Smooth muscle cell (in vitro differentiated cells): ENCODE data around the gene TUBGCP4. TPM values are rescaled to one million over a fixed set of nuclear protein-coding genes. Genes with fewer than 3 reads are reported as not detected.

ENCODE experiments used
- DNase-seq: peaks from one replicate; lab custom pipeline; 2025; ENCODE audit not compliant: unreplicated experiment; lab: John Stamatoyannopoulos, UW
- H2AFZ ChIP-seq: fragments of 200-600 bp; sonication (generic); 2 replicates; pipeline ENCODE4 v1.6.0; 2016; ENCODE audit warnings: antibody characterized with exemption, low read depth, mild to moderate bottlenecking
- H3F3A ChIP-seq: fragments of 200-600 bp; sonication (generic); 2 replicates; pipeline ENCODE4 v1.6.0; 2017; ENCODE audit warnings: antibody characterized with exemption, low read depth
- H3K27ac ChIP-seq: fragments of 200-600 bp; sonication (generic); 2 replicates; pipeline ENCODE4 v1.5.1; 2016; ENCODE audit warnings: low read depth, mild to moderate bottlenecking
- H3K27me3 ChIP-seq: fragments of 200-600 bp; sonication (generic); 2 replicates; pipeline ENCODE4 v1.6.1; 2016; ENCODE audit warnings: low read depth, mild to moderate bottlenecking
- H3K36me3 ChIP-seq: fragments of 200-600 bp; sonication (generic); 2 replicates; pipeline ENCODE4 v1.5.1; 2016; ENCODE audit warnings: low read depth
- H3K4me1 ChIP-seq: fragments of 200-600 bp; sonication (generic); 2 replicates; pipeline ENCODE4 v1.5.1; 2016; ENCODE audit warnings: low read depth
- H3K4me2 ChIP-seq: fragments of 200-600 bp; sonication (generic); 2 replicates; pipeline ENCODE4 v1.6.0; 2016; ENCODE audit warnings: mild to moderate bottlenecking
- H3K4me3 ChIP-seq: fragments of 200-600 bp; sonication (generic); 2 replicates; pipeline ENCODE4 v1.5.1; 2016; ENCODE audit warnings: mild to moderate bottlenecking
- H3K79me2 ChIP-seq: fragments of 200-600 bp; sonication (generic); 2 replicates; pipeline ENCODE4 v1.6.0; 2016; ENCODE audit warnings: low read depth, mild to moderate bottlenecking
- H3K9ac ChIP-seq: fragments of 200-600 bp; sonication (generic); 2 replicates; pipeline ENCODE4 v1.6.0; 2016; ENCODE audit warnings: low read depth
- H3K9me3 ChIP-seq: fragments of 200-600 bp; sonication (generic); replicated peaks from 2 replicates; pipeline ENCODE4 v1.5.1; 2016; ENCODE audit warnings: low read depth
- H4K20me1 ChIP-seq: fragments of 200-600 bp; sonication (generic); 2 replicates; pipeline ENCODE4 v1.6.0; 2016; ENCODE audit warnings: low read depth
- CTCF ChIP-seq: fragments of 200-600 bp; sonication (generic); IDR thresholded peaks from 2 replicates; pipeline ENCODE4 v1.5.1; 2017; ENCODE audit warnings: borderline replicate concordance, mild to moderate bottlenecking, antibody characterized with exemption; ENCODE audit not compliant: insufficient read depth, poor library complexity, severe bottlenecking
- WGBS: methylation state at CpG from one replicate; pipeline ENCODE4 v1.1.7; 2016; ENCODE audit warnings: low lambda C conversion rate; 5-methylcytosine and 5-hydroxymethylcytosine counted together
- polyA plus RNA-seq: library from polyadenylated mRNA; unstranded; fragments of >200 nt; fragmentation: Nextera tagmentation; extraction: Ambion mirVana; gene quantifications from 2 replicates; pipeline ENCODE4 v1.2.1, GENCODE V29; 2016
- total RNA-seq: library from RNA; depleted of rRNA; stranded (reverse); fragments of >200 nt; gene quantifications from 2 replicates; pipeline ENCODE4 v1.2.3, GENCODE V29; 2014

Gene TUBGCP4
- total and polyA plus RNA-seq, 2 experiments from 2014 or later: 10.2 to 11.4 TPM

- Histone ChIP-seq H2AFZ (no peak overlapping the region), H3K36me3 (peaks cover 30% of the 10 kb centered on the region), H3K9me3 (no peaks in the 10 kb centered on the region)
These were observed 43.3 kb downstream of the TUBGCP4 start for GRCh38 chr15:43414196-43414595.

GRCh38 chr15:43420435-43420834 lies 49.5 kb downstream of the TUBGCP4 start:
- no peak for DNase-seq
- Histone ChIP-seq H3K9ac (no peak overlapping the region), H3F3A (no peaks in the 10 kb centered on the region), H3K9me3 (no peaks in the 10 kb centered on the region), H2AFZ (no peak overlapping the region), H3K27ac (no peak overlapping the region), H3K4me2 (no peak overlapping the region), H3K4me1 (no peaks in the 10 kb centered on the region), H3K27me3 (no peaks in the 10 kb centered on the region), H4K20me1 (peaks cover 12% of the 10 kb centered on the region), H3K4me3 (no peak overlapping the region), H3K36me3 (peaks cover 19% of the 10 kb centered on the region), H3K79me2 (no peaks in the 10 kb centered on the region)
- 94% methylated on average over 10 of the region's 10 CpGs for WGBS
- no peak for TF ChIP-seq CTCF

More at GRCh38 chr15:43414196-43414595, 43.3 kb downstream of the TUBGCP4 start:
- no peak overlapping the region for H3K4me2 ChIP-seq
- TF ChIP-seq CTCF: no peak
- H3K4me3 ChIP-seq: no peak overlapping the region
- peaks cover 17% of the 10 kb centered on the region for H4K20me1 ChIP-seq
- no peak overlapping the region for H3K9ac ChIP-seq
- H3K4me1 ChIP-seq: no peaks in the 10 kb centered on the region
- H3F3A ChIP-seq: no peaks in the 10 kb centered on the region
- no peak overlapping the region for H3K27ac ChIP-seq
- no peaks in the 10 kb centered on the region for H3K79me2 ChIP-seq
- H3K27me3 ChIP-seq: no peaks in the 10 kb centered on the region
- no peak for DNase-seq

- Histone ChIP-seq H3K4me2 (no peak overlapping the region), H3K27me3 (no peaks in the 10 kb centered on the region), H3K79me2 (no peaks in the 10 kb centered on the region), H3K4me3 (no peak overlapping the region), H3K36me3 (peaks cover 17% of the 10 kb centered on the region), H3K4me1 (no peaks in the 10 kb centered on the region), H3K9me3 (no peaks in the 10 kb centered on the region), H3K9ac (no peak overlapping the region), H4K20me1 (peaks cover 12% of the 10 kb centered on the region), H3F3A (no peaks in the 10 kb centered on the region), H2AFZ (no peak overlapping the region), H3K27ac (no peak overlapping the region)
- no peak for DNase-seq
- TF ChIP-seq CTCF: no peak
- 96% methylated on average over 7 of the region's 7 CpGs for WGBS
These were observed 50.0 kb downstream of the TUBGCP4 start for GRCh38 chr15:43420876-43421275.

- WGBS: 92% methylated on average over 3 of the region's 3 CpGs
- no peak for DNase-seq
These were observed 52.9 kb downstream of the TUBGCP4 start for GRCh38 chr15:43423793-43424192.

More at GRCh38 chr15:43423793-43424192, 52.9 kb downstream of the TUBGCP4 start:
- no peak overlapping the region for H3K9ac ChIP-seq
- TF ChIP-seq CTCF: no peak
- no peaks in the 10 kb centered on the region for H3F3A ChIP-seq
- H3K4me2 ChIP-seq: no peak overlapping the region
- H3K4me3 ChIP-seq: no peak overlapping the region
- H2AFZ ChIP-seq: no peak overlapping the region
- no peaks in the 10 kb centered on the region for H3K9me3 ChIP-seq
- no peaks in the 10 kb centered on the region for H3K4me1 ChIP-seq
- H3K27me3 ChIP-seq: no peaks in the 10 kb centered on the region
- peaks cover 24% of the 10 kb centered on the region for H3K36me3 ChIP-seq
- H3K79me2 ChIP-seq: no peaks in the 10 kb centered on the region
- peaks cover 10% of the 10 kb centered on the region for H4K20me1 ChIP-seq
- no peak overlapping the region for H3K27ac ChIP-seq
